Activated naive CD8-positive, alpha-beta T cell treated with anti-CD3 and anti-CD28 coated beads, Interleukin-2, amount 50 U/mL, for 16 hours (primary cell): ENCODE measurements around the gene DENND5B.
"Not testable (repeated sequence)": the region's sequence is repeated elsewhere in the genome, so short reads cannot be mapped to it uniquely, and the experiment has no call there.

ENCODE experiments used
- DNase-seq: peaks from one replicate; pipeline ENCODE4 v3.0.0-alpha.2; 2020; ENCODE audit warnings: low read depth, low spot score

Gene DENND5B

DNA sequence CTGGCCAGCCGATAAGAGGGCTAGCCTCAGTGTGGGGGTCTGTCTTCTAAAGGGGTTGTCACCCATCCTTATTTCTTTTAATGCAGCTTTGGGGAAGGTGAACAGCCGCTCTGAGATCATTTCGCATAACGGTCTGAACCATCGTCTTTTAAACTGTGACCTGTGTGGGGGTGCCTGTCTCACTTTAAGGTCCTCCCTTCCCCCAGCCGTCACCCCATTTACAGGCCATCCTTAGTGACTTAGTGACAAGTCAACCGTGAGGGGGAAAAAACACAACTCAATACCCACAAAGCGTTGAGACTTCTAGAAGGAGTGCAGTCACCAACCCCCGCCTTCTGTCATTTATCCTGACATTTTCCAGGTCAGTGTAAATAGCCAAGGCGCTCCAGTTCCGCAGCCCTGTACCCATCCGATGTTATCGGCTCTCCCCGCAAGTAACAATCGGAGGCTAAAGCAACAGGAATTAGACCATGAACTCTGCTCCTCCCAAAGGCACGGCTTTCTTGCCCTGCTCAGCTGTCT is 505 bp upstream of the DENND5B start:
- DNase-seq: no peak

DNA sequence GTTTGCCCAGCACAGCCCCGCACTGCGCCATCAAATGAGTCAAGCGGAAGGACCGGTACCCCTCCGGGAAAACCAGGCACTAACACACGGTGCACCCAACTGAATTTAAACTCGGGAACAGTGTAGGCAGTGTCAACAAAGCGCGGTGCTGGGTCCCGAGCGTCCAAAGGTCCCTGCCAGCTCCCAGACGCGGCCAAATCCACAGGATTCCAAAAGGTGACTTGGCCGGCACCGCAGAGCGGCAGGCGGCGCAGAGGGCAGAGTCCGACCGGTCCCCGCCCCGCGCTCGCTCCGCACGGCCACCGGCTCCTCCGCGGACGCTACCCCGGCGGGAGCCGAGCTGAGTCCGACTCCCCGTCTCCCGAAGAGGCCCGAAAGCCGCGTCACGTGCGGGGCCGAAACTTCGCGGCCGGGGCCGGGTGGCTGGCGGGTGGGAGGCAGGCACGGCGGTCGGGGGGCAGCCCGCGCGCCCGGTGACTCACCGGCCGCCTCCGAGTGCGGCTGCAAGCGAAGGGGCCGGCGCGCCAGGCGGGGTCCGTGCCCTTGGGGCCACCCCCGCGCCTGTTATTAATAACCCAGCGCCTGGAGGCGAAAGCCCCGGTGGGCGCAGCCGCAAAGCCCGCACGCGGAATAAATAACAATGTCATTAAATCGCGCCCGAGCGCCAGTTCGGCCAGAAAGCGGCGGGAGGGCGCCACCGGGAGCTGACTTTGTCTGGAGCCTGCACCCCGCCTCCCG is 863 bp downstream of the DENND5B start:
- DNase-seq: no peak

DNA sequence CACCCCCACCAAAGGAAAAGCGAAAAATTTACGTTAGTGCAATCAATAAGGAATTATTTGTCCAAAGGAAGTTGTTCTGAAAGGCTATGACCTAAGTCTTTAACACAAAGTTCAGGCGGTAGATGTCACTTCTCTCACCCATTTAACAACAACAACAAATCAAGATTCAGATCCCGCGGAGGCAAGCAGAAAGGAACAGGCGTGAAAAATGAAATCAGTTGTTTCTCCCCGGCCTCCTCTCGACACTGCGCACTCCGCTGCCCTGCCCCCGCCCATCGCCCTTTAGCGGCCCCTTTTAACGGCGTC is 1.4 kb downstream of the DENND5B start:
- DNase-seq: no peak

DNA sequence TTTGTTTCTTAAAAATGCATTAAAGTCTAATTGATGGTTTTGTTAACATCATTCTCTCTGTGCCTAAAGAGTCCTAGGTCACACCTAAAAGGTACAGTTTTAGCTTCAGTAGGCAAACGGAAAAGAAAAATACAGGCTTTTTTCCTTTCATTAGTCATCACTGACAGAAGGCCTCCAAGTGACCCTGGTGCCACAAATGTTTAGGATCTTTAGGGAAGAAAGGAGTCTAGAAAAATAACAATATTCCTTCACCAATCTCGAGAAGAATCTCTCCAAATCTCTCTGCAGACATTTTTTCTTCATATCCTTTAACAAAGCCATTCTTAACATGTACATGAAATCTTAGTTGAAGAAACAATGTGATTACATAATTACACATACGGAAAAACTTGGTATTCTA is 2.0 kb downstream of the DENND5B start:
- no peak for DNase-seq

DNA sequence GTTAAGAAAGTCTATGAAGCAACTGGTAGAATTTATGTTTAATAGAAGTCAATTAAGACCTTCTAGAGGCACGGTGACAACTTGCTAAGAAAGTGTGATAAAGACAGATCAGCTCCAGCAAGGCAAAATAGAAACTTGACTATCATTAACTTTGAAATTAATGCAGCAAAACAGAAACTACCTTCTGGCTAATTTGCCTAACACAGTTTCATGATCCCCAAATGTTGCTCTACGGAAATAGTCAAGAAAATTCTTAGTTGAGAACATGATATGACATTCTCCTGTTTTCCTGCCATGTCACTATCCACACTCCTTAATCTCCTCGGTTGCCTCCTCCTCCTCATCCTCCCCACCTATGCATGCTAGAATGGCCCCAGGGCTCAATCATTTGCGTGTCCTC is 4.2 kb downstream of the DENND5B start:
- no peak for DNase-seq

DNA sequence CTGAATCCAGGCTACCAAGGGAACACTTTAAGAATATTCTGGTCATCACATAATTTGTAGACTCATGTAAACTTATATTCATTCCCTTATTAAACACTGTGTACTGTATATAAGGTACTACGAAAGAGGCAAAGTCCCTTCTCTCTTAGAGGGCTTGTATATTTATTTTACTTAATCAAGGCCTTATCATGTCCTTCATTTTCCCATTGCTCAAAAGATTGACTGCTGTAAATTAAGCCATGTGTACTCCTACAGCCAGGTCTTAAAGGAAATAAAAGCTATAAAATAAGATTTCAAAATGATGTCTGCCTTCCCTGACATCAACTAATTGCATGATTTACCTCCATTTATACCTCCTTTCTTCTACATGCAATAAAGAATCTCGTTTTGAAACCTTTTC is 5.0 kb downstream of the DENND5B start:
- DNase-seq: no peak

DNA sequence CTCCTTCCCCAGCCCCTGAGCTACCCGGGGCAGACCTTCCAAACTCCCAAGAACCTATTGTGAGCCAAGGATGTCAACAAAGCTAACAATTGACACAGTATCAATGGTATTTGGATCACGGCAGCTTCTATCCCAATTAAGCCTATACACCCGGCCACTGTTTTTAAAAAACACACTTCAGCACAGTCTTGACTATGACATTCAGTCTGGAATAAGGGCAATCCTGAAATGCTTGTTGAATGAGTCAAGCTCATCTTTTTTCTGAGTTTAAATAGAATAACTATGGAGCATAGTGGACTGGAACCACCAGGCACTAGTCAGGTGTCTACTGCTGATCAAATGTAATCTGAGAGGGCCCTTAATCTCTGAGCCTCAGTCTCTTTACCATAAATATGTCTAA is 5.7 kb downstream of the DENND5B start:
- DNase-seq: no peak

DNA sequence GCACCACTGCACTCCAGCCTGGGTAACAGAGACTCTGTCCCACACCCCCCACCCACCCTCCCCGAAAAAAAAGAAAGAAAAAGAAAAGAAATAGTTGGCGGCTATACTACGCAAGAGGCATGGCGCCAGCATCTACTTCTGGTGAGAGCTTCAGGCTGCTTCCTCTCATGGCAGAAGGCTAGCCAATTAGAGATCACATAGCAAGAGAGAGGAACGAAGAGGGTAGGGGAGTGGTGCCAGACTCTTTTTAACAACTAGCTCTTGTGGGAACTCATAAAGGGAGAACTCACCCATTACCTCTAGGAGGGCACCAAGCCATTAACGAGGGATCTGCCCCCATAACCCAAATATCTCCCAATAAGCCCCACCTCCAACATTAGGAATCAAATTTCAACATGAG is 6.2 kb downstream of the DENND5B start:
- no peak for DNase-seq

DNA sequence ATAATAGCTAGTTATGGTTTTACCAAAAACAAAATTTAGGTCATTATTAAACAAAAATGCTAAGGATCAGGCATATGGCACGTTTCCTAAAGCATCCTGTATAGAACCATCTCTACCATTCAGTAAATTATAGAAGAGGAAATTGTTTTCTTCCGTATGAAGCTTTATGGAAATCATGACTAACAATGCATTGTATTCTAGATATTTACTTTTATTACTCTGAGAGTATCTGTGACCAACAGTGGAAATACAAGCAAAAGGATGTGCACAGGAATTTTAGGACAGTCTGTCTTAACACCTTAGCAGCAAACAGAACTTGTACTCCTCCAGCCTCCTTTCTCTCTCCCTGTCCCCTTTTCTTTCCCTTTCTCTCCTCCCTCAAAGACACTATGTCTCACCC is 7.1 kb downstream of the DENND5B start:
- no peak for DNase-seq

DNA sequence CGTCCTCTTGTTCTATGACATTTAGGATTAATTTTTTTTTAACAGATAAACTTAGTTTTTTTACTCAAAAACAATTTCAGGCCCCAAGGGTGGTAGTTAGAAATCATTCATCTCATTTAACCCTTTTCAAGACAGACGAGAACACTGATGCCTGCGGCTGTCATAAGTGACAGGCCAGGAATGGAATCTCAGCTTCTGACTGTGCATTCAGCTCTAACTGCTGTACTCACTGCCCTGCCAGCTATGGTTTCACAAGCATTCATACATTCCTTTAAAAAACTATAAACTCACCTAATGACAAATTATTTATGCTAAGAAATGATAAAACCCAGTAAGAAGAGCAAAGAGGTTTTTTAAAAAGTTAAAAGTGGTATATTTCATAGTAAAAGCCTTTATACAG is 8.8 kb downstream of the DENND5B start:
- DNase-seq: no peak

DNA sequence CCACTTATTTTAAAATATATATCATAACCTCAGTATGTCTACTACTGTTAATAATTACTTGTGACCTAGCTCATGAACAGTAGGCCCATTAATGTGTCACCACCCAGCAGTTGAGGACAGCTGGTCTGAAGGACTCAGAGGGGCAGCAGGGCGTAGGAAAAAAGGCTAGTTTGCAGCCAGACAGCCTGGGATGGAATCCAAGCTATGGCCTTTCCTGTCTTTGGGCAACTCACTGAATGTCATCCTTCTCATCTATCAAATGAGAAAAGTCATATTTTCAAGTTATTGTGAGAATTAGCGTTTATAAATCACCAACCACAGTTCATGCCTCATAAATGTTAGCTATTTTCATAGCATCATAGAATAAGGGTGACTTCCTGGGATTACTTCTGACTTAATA is 12.3 kb downstream of the DENND5B start:
- DNase-seq: no peak

DNA sequence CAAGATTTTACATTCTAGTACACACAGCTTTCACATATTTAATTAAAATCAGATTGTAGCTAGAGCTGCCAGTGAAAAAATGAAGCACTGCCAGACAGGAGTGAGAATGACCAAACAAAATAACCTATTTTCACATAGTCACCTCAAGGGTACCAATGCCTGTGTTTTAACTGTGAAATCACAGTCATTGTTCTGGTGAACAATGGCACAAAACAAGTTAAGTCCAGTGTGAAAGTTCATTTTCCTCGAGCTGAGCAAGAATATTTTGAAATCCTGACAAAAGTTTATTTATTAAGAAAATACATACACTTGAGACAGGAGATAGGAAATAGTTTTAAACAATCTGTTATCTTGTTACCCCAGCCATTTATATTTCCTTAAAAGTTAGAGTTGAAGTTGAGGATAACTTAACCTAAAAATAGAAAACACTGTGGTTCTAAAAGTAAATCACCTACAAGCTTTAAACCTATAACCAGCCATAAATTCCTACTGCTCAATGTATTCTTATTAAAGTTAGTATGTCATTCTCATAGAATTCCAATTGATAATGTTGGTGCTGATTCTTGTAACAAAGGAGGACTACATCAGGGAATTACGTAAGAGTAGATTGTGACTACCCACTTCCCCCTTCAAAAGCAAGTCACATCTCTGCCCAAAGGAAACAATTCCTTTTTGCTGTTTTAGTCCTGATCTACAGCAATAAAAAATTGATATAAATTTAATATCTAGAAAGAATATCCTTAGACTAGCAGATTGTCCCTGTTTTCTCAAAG is 15.9 kb downstream of the DENND5B start:
- DNase-seq: no peak

DNA sequence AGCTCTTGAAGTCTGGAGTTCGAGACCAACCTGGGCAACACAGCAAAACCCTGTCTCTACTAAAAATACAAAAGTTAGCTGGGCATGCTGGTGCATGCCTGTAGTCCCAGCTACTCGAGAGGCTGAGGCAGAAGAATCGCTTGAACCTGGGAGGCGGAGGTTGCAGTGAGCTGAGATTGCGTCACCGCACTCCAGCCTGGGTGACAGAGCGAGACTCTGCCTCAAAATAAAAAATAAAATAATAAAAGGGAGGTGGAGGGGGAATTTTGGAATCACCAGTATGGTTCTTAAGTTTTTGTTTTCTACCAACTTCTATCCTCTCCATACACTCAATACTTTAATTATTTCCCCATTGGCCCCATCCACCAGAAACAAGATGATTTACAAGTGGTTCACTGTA is 16.6 kb downstream of the DENND5B start:
- not testable (repeated sequence) for DNase-seq

DNA sequence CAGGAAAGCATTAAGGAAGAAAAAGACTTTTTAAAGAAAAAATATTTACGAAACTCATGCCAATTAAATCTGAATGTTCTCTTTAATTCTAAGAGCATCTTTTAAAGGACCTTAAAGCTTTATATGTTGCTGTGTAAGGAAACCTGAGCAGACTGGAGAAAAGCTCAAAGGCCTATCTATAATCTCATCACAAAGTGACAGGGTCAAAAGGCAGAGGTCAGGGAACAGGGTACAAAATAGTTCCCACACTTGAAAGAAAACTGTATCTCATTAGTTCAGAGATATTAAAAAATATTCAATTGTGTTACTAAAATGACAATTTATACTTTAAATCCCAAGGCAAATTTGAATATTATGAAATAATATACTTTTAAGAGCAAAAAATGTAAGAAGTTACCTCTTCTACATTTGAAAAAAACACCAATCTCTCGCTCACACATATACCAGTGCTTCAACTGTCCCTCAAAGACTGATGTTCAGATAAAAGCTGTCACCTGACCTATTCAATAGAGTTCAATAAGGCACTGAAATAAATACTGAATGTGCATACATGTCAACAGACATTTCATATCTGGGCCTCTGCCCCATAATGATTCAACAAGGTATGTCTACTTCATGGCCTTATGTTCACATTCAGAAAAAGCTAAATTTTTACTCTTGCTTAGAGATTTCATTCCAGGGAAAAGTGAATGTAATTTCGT is 17.9 kb downstream of the DENND5B start:
- no peak for DNase-seq

DNA sequence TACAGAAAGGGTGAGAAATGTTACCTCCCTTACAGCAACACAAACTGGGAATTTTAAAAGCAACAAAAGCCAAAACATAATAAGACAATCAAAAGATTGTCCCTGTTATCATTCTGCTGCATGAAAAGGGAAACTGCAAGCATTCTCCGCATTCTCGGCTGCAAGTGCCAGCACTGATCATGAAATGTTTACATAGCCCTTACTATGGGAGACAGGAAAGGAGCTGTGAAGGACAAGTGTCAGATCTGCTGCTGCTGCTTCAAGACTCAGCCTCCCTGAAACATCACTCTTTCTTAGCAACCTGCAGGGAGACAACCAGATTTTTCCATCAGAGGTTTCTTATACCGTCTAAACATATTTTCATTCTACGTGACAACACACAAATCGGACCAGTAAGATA is 20.1 kb downstream of the DENND5B start:
- no peak for DNase-seq

DNA sequence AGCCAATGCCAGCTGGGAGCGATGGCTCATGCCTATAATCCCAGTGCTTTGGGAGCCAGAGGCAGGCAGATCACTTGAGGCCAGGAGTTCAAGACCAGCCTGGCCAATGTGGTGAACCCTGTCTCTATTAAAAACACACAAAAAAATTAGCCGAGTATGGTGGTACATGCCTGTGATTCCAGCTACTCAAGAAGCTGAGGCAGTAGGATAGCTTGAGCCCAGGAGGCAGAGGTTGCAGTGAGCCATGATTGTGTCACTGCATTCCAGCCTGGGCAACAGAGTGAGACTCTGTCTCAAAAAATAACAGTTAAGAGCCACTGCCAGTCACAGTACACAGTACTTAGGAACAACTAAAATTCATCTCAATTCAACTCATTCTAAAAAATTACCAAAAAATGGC is 21.4 kb downstream of the DENND5B start:
- not testable (repeated sequence) for DNase-seq

DNA sequence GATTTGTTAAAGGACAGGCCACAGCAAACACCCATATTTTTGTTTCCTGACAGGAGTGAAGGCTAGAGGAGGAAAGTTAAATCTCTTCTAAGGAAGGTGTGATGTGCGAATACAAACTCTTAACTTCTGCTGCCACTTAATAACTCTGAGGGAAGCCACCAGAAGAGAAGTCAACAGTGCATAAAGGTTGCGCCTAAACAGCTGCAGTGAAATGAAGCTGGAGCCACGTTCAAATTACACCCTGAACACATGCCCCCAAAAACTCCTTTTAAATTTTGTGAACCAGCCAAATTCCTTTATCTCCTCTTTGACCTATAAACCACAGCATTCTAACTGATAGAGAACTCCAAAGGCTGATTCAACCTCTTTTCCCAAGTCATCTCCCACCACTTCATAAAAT is 22.4 kb downstream of the DENND5B start:
- no peak for DNase-seq

DNA sequence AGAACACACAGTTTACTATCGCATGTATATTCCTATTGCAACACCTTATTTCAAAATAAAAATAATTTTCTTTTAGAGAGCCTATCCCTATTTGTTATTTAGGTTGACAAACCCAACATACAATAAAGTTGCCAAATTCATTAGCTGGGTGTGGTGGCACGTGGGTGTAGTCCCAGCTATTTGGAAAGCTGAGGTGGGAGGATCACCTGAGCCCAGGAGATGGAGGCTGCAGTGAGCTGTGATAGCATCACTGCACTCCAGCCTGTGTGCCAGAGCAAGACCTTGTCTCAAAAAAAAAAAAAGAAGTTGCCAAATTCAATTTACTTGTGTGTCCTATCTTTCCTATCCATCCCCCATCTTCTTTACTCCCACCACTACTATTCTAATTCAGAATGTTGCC is 23.9 kb downstream of the DENND5B start:
- no peak for DNase-seq

DNA sequence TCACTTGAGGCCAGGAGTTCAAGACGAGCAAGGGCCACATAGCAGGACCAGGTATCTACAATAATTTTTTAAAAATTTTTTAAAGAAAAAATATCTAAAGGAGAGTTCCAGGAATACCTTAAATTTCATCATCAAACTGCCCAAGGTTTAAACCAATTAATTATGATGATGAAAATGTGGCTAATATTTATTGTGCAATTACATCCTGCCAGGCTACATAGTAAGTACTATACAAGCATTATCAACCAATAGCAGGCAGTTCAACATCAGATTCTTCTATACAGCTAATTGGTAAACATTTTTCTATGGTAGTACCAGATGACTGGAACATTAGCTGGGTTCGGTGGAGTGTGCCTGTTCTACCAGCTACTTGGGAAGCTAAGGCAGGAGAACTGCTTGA is 24.4 kb downstream of the DENND5B start:
- no peak for DNase-seq

DNA sequence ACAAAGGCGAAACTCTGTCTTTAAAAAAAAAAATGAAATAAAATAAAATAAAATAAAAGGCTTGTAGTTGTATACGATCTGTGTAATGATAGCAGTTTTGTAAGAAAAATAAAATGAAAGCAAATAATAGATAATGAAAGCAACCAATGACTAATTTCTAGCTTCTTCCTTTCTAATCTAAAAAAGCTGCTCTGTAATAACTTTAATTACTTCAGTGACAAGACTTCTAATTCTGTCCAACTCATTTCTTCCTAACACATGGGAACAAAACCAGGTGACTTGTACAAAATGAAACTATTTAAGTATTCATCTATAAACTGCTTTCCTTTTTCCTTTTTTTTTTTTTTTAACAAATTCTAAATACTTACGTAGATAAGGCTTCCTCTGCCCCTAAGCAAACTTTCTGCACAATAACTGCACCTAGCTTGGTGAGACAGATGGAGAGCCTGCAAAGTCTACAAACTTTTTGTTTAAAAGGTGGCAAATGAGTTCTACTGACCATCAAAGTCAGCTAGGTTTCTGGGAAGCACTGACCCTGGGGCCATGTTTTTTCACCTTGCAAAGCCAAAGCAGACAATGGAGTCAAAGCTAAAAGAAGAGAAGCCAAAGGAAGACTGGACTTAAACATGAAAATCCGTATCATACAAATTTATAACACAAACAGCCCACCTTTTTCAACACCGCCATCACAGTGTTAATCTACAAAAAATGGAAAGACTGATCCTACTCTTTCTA is 28.2 kb downstream of the DENND5B start:
- DNase-seq: no peak

DNA sequence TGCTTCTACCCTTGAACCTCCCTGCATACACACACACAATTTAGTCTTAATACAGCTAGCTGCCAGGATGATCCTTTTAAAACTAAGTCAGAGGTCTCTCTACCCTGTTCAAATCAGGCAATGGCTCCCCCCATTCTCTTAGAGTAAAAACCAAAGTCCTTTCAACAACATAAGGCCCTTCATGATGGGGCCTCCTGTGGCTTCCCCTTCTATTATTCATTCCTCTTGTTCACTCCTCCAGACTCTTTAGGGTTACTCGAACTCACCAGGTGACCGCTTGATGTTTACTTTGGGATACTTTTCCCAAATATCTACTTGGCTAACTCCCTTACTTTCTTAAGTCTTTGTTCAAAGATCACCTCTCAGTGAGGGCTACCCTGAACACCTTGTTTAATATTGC is 30.4 kb downstream of the DENND5B start:
- DNase-seq: no peak

DNA sequence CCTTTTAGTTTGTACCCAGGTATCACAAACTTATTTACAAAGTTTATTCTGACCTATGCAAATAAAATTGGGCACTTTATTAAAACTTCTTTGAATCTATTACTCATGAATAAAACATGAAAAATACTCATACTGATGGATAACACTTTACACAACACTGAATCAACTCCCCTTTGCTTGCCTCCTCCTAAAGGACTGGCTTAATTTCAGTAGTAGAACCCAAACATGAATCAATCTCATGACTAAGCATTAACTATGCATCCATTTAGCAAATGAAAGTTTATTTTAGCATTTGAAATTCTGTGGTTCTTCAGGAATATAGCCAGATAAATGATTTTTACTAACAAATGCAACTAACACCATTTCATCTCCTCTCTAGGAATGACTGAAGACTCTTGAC is 32.4 kb downstream of the DENND5B start:
- DNase-seq: no peak
